Activated CD4-positive, alpha-beta memory T cell treated with anti-CD3 and anti-CD28 coated beads for 36 hours (primary cell): ENCODE data around the gene PRR5L. TPM values are rescaled to one million over a fixed set of nuclear protein-coding genes. Genes with fewer than 3 reads are reported as not detected.

Experiments used
- CTCF ChIA-PET: fragments of 350-600 bp; sonication (Branson Sonifier 250); formaldehyde crosslinking; loops from one replicate; lab custom pipeline; 2021; ENCODE audit warnings: antibody characterized with exemption, inconsistent platforms; lab: Charles Lee
- POLR2A ChIA-PET: fragments of 350-600 bp; sonication (Branson Sonifier 250); formaldehyde crosslinking; loops from one replicate; lab custom pipeline; 2021; ENCODE audit warnings: antibody characterized with exemption; lab: Charles Lee
- DNase-seq: peaks from one replicate; pipeline ENCODE4 v3.0.0-alpha.2; 2020
- H3K27ac Mint-ChIP-seq: one replicate; pipeline ENCODE4 v1.8.0; 2021; ENCODE audit warnings: mixed read lengths
- H3K27me3 Mint-ChIP-seq: one replicate; pipeline ENCODE4 v1.8.0; 2021; ENCODE audit warnings: mixed read lengths
- H3K36me3 Mint-ChIP-seq: one replicate; pipeline ENCODE4 v1.8.0; 2021; ENCODE audit warnings: mixed read lengths
- H3K4me1 Mint-ChIP-seq: one replicate; pipeline ENCODE4 v1.8.0; 2021; ENCODE audit warnings: low read depth, mixed read lengths
- H3K4me3 Mint-ChIP-seq: one replicate; pipeline ENCODE4 v1.8.0; 2021; ENCODE audit warnings: mild to moderate bottlenecking, mixed read lengths
- H3K9me3 Mint-ChIP-seq: one replicate; pipeline ENCODE4 v1.8.0; 2021; ENCODE audit warnings: mixed read lengths
- intact Hi-C: fragments of 100-400 bp; cut with micrococcal nuclease; formaldehyde crosslinking; loops from one replicate; pipeline ENCODE4 v1.15.1; 2023
- total RNA-seq, 2 experiments: library from RNA; stranded (reverse); gene quantifications; one replicate each; pipeline ENCODE4 v1.2.3, GENCODE V29; 2021

Gene PRR5L
- total RNA-seq, 2 experiments from 2014 or later, result 42.7 to 43.6 TPM

DNA sequence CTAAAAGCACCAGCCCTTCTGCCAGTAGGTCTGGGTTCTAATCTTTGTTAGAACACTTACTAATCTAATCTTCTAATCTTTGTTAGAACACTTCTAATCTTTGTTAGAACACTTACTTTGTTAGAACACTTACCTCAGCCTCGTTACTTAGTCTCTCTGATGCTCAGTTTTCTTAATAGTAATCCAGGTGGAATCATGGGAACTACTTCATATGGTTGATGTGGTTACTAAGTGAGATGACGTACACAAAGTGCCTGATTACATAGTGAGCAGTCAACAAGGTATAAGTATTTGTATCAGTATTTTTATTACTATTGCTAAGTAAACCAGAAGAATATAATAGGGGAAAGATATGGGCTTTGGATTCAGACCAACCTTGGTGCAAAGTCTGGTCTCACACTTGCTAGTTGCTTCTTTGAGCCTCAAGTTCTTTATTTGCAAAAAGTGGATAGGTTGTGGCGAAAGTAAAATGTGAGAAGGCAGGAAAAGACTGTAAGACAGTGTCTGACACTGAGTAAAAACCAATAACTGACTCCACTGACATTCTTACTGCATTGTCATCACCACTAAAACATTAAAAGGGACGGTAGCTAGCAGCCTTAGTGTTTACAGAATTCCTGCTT is 130.2 kb downstream of the PRR5L start:
- DNase-seq, result no peak
- H3K9me3 Mint-ChIP-seq, result no peaks in the 10 kb centered on the region
- intact Hi-C loops, result no loop called here
- peak overlapping the region; percentile 40 for H3K27ac Mint-ChIP-seq
- POLR2A ChIA-PET, result no interaction called here
- H3K4me3 Mint-ChIP-seq, result no peak overlapping the region
- H3K36me3 Mint-ChIP-seq, result peaks cover 28% of the 10 kb centered on the region
- CTCF ChIA-PET, result interaction anchor here (0.9 kb wide), 1 partner anchor 68 kb away, joined by 3 read pairs; no protein-coding TSS in a partner anchor
- peaks cover 52% of the 10 kb centered on the region for H3K4me1 Mint-ChIP-seq
- no peaks in the 10 kb centered on the region for H3K27me3 Mint-ChIP-seq

DNA sequence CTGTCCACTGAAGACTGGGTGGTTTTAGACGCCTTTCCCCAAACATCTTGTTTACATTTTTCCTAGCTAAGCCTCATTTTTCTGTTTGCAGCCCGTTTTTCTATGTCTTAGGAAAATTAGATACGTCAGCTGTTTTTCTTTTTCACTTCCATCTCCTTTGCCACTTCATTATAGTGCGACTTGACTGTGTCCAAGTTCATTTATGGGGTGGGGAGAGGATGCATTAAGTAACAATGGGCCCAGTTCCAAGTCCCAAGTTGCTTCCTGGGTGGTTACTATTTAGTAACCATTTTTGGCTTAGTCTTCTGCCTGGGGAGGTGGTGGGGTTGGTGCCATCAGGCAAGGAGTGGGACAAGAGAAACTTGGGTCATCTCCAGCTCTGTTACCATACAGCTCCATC is 131.0 kb downstream of the PRR5L start:
- H3K4me3 Mint-ChIP-seq, result no peak overlapping the region
- CTCF ChIA-PET, result interaction anchor here (0.9 kb wide), 1 partner anchor 68 kb away, joined by 3 read pairs; no protein-coding TSS in a partner anchor

DNA sequence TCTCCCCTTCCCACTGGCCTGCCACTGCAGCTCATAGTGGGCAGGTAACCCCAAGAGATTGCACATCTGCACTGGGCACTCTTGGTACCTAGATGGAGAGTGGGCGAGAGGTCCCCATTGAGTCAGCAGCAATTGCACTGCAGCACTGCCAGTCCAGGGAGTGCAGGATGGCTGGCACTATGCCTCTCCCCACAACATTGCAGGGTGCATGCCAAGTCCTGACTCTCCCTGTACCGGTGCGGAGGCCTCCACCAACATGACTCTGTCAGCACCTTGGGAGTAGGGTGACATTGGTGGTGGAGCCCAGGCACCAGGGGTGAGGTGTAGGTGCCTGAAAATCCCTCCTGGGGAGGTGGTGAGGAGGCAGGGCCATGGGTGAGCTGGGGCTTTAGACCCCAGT is 131.8 kb downstream of the PRR5L start:
- no peak for DNase-seq
- Mint-ChIP-seq H3K9me3 (no peaks in the 10 kb centered on the region), H3K36me3 (peaks cover 34% of the 10 kb centered on the region), H3K27me3 (no peaks in the 10 kb centered on the region), H3K4me3 (no peak overlapping the region), H3K27ac (no peak overlapping the region), H3K4me1 (peaks cover 48% of the 10 kb centered on the region)
- CTCF ChIA-PET, result no interaction called here
- intact Hi-C loops, result no loop called here
- POLR2A ChIA-PET, result no interaction called here

More for the DNA sequence above, 131.0 kb downstream of the PRR5L start:
- Mint-ChIP-seq H3K4me1 (peaks cover 52% of the 10 kb centered on the region), H3K36me3 (peaks cover 31% of the 10 kb centered on the region), H3K27me3 (no peaks in the 10 kb centered on the region), H3K9me3 (no peaks in the 10 kb centered on the region), H3K27ac (no peak overlapping the region)
- POLR2A ChIA-PET, result no interaction called here
- DNase-seq, result no peak
- intact Hi-C loops, result no loop called here

DNA sequence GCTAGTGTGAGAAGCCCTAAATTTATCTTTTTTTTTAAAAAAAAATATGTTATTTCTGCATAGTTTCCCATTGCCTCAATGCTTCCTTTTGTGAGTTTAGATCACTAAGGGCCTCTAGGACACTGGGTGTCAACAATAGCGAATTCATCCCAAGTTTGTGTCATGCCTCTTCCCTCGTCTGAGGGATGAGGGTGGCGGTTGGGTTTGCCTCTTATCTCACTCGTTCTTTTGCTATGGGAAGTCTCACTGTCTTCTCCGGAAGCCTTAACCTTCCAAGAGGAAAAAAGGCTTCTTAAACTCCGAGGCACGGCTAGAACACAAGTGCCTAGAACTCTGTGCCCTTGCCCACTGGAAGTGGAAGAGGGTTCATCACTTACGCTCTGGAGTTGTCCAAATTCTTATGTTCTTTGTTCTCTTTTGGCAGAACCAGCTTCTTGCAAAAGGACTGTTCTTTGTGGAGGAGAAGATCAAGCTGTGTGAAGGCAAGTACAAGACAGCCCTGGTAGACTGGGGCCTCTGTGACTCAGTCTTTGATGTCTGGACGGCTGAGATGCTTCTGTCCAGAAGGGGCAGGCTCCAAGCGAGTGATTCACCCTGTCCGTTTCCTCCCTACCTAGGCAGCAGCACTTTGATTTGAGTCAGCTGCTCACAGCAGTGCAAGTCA is 135.5 kb downstream of the PRR5L start:
- Mint-ChIP-seq H3K4me3 (peak overlapping the region; percentile 31), H3K27ac (peak overlapping the region; percentile 80), H3K36me3 (peaks cover 28% of the 10 kb centered on the region), H3K27me3 (no peaks in the 10 kb centered on the region), H3K4me1 (peaks cover 31% of the 10 kb centered on the region), H3K9me3 (no peaks in the 10 kb centered on the region)
- intact Hi-C loops, result loop anchor here (1.0 to 2.0 kb wide), 3 partner anchors 10 to 37 kb away; no protein-coding TSS in a partner anchor
- CTCF ChIA-PET, result interaction anchor here (0.7 to 1.9 kb wide), 4 partner anchors 11 to 139 kb away, joined by 3 to 6 read pairs (median 4); no protein-coding TSS in a partner anchor
- POLR2A ChIA-PET, result interaction anchor here (0.8 to 1.0 kb wide), 2 partner anchors 10 to 11 kb away, joined by 3 to 4 read pairs; no protein-coding TSS in a partner anchor
- peak; percentile 81 for DNase-seq

DNA sequence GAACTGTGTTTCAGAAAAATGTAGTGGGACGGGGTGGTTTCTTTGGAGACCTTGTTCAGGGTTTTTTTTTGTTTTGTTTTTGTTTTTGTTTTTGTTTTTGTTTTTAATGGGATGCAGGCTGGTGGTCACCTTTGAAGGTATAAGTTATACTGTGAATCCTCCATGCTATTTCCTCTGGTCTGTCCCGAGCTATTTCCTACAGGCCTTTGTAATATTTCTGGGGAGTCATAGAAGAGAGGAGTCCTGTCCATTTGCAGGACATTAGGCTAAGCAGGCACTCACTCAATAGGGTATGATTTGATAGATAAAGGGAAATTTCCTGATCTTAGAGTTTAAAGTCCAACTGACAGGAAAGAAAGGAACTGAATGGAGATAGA is 136.0 kb downstream of the PRR5L start:
- intact Hi-C loops, result loop anchor here (1.0 kb wide), 2 partner anchors 10 to 11 kb away; no protein-coding TSS in a partner anchor
- peaks cover 28% of the 10 kb centered on the region for H3K4me1 Mint-ChIP-seq
- H3K27me3 Mint-ChIP-seq, result no peaks in the 10 kb centered on the region
- peaks cover 28% of the 10 kb centered on the region for H3K36me3 Mint-ChIP-seq
- peak overlapping the region; percentile 80 for H3K27ac Mint-ChIP-seq
- POLR2A ChIA-PET, result interaction anchor here (0.8 to 1.0 kb wide), 2 partner anchors 10 to 11 kb away, joined by 3 to 4 read pairs; no protein-coding TSS in a partner anchor
- H3K9me3 Mint-ChIP-seq, result no peaks in the 10 kb centered on the region
- CTCF ChIA-PET, result interaction anchor here (0.7 to 1.9 kb wide), 3 partner anchors 11 to 140 kb away, joined by 3 to 6 read pairs (median 3); no protein-coding TSS in a partner anchor
- H3K4me3 Mint-ChIP-seq, result no peak overlapping the region
- no peak for DNase-seq

DNA sequence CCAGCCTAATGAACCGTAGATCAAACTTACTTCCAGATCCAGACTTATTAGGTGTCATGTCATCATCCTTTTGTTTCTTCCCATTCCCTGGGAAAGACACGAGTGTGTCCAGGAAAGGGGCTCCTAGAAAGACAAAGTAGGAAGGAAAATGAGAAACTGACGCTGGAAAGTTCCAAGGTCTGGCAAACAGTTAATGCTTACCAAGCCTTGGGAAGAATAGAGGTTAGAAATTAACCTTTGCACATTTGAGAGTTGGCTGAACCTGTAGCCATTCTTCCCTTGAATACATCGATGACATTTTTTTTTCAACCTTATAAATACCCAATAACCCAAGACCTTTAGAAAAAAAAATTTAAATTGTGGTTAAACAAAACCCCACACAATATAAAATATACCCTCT is 136.7 kb downstream of the PRR5L start:
- H3K36me3 Mint-ChIP-seq, result peaks cover 25% of the 10 kb centered on the region
- peaks cover 28% of the 10 kb centered on the region for H3K4me1 Mint-ChIP-seq
- H3K4me3 Mint-ChIP-seq, result no peak overlapping the region
- H3K9me3 Mint-ChIP-seq, result no peaks in the 10 kb centered on the region
- POLR2A ChIA-PET, result no interaction called here
- CTCF ChIA-PET, result interaction anchor here (1.2 kb wide), 1 partner anchor 56 kb away, joined by 3 read pairs; no protein-coding TSS in a partner anchor
- intact Hi-C loops, result loop anchor here (1.0 kb wide), 2 partner anchors 10 to 11 kb away; no protein-coding TSS in a partner anchor
- no peaks in the 10 kb centered on the region for H3K27me3 Mint-ChIP-seq
- DNase-seq, result no peak
- H3K27ac Mint-ChIP-seq, result no peak overlapping the region

DNA sequence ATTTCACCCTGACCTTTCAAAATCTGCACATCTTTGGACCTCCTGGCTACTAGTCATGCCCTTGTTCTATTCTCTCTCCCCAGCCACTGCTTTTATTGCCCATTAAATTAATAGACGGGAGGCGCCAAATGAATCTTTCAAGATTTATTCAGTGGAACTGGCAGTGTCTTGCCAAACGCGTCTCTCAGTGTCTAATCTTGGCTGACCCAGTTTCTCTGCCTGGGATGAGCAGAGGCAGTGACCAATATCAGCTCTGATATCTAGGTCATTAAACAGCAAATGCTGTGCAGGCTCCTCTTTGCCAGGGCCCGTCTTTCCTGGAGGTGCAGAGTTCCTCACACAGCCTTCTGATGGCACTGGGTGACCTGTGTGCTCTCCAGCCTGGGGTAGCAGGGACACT is 140.0 kb downstream of the PRR5L start:
- Mint-ChIP-seq H3K4me3 (no peak overlapping the region), H3K36me3 (peaks cover 37% of the 10 kb centered on the region), H3K27ac (no peak overlapping the region), H3K27me3 (no peaks in the 10 kb centered on the region), H3K4me1 (peaks cover 34% of the 10 kb centered on the region), H3K9me3 (peaks cover 2% of the 10 kb centered on the region)
- no peak for DNase-seq
- ChIA-PET POLR2A (no interaction called here), CTCF (interaction anchor here (1.1 kb wide), 1 partner anchor 58 kb away, joined by 3 read pairs; no protein-coding TSS in a partner anchor)
- intact Hi-C loops, result no loop called here

DNA sequence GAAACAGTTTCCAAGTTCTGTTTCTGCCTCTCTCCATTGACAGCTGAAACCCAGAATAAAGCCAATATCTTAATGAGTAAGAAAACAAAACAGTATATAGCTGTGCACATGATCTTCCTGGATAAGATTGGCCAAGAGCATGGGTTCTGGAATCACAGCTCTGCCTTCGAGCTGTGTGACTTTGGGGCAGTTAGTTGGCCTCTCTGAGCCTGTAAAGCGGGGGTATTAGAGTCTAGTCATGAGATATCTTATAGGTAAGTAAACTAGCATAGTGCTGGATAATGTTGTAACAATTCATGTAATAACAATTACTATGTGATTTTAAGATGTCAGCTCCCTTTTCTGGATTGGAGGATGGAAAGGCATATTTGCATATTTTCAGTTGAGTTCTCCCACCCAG is 140.5 kb downstream of the PRR5L start:
- intact Hi-C loops, result no loop called here
- ChIA-PET POLR2A (no interaction called here), CTCF (interaction anchor here (1.1 kb wide), 1 partner anchor 59 kb away, joined by 3 read pairs; no protein-coding TSS in a partner anchor)
- Mint-ChIP-seq H3K9me3 (peaks cover 2% of the 10 kb centered on the region), H3K4me3 (no peak overlapping the region), H3K27me3 (no peaks in the 10 kb centered on the region), H3K27ac (no peak overlapping the region), H3K4me1 (peaks cover 32% of the 10 kb centered on the region), H3K36me3 (peaks cover 37% of the 10 kb centered on the region)
- DNase-seq, result no peak

DNA sequence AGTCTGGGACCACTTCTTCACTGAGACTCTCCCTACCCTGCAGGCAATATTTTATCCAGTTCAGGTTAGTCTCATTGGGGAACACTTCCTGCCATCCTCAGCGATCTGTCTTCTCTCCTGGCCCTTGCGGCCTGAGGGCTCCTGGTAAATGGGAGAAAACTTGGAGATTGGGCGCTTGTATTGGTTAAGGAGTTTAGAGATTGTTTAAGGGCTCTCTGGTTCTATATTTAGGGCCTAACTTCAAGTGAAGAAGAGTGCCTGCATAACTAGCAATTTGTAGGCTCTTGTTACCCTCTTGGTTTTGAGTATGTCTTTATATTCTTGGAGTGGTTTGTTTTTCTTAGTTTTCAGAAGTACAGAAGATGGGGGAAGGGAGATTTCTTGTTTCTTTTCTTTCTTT is 141.3 kb downstream of the PRR5L start:
- Mint-ChIP-seq H3K4me1 (peaks cover 31% of the 10 kb centered on the region), H3K4me3 (no peak overlapping the region), H3K27me3 (no peaks in the 10 kb centered on the region), H3K9me3 (peaks cover 2% of the 10 kb centered on the region), H3K36me3 (peaks cover 30% of the 10 kb centered on the region), H3K27ac (no peak overlapping the region)
- ChIA-PET CTCF (no interaction called here), POLR2A (no interaction called here)
- intact Hi-C loops, result no loop called here
- no peak for DNase-seq

DNA sequence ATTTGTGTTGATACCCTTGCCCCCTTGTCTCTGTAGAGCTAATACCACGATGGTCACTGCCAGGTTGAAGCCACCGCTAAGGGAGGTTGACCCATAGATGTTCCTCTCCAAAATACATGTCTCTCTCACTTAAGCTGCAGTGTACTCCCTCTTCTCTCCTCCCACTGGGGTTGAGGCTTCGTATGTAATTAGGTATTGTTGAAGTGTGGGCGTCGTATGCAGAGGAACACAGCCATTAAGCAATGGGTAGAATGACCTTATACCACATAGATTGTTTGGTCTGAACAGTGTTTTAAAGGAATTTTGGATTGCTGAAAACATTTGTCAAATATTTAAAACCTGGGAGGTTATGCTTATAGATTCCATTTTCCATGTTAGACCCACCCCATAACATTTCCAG is 142.0 kb downstream of the PRR5L start:
- Mint-ChIP-seq H3K27me3 (no peaks in the 10 kb centered on the region), H3K36me3 (peaks cover 33% of the 10 kb centered on the region), H3K4me1 (peaks cover 31% of the 10 kb centered on the region), H3K4me3 (no peak overlapping the region), H3K9me3 (peaks cover 2% of the 10 kb centered on the region), H3K27ac (no peak overlapping the region)
- ChIA-PET CTCF (no interaction called here), POLR2A (no interaction called here)
- intact Hi-C loops, result no loop called here
- DNase-seq, result no peak

DNA sequence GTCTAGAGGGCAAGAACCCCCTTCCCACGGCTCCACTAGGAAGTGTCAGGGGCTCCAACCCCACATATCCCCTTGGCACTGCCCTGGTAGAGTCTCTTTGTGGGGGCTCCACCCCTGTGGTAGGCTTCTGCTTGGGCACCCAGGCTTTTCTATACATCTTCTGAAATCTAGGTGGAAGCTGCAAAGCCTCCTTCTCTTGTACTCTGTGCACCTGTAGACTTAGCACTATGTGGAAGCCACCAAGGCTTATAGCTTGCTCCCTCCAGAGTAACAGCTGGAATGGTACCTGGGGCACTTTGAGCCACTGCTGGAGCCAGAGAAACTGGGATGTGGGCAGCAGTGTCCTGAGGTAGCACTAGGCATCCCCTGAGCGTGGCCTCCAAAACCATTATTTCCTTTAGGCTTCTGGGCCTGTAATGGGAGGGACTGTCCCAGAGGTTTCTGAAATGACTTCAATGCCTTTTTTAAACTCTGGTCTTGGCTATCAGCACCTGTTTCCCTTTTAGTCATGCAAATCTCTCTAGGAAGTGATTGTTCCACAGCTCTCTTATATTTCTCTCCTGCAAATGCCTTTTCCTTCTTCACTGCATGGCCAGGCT is 145.6 kb downstream of the PRR5L start:
- H3K4me1 Mint-ChIP-seq, result peaks cover 19% of the 10 kb centered on the region
- ChIA-PET CTCF (interaction anchor here (1.0 to 1.7 kb wide), 2 partner anchors 63 to 66 kb away, joined by 5 to 6 read pairs; no protein-coding TSS in a partner anchor), POLR2A (interaction anchor here (1.0 to 1.6 kb wide), 4 partner anchors 10 to 78 kb away, joined by 3 to 5 read pairs (median 4); no protein-coding TSS in a partner anchor)
- intact Hi-C loops, result loop anchor here (1.0 to 2.0 kb wide), 6 partner anchors 9 to 87 kb away; no protein-coding TSS in a partner anchor
- H3K9me3 Mint-ChIP-seq, result peaks cover 2% of the 10 kb centered on the region
- no peak overlapping the region for H3K4me3 Mint-ChIP-seq
- DNase-seq, result peak; percentile 55
- H3K36me3 Mint-ChIP-seq, result peaks cover 39% of the 10 kb centered on the region
- no peaks in the 10 kb centered on the region for H3K27me3 Mint-ChIP-seq
- peak overlapping the region; percentile 34 for H3K27ac Mint-ChIP-seq

DNA sequence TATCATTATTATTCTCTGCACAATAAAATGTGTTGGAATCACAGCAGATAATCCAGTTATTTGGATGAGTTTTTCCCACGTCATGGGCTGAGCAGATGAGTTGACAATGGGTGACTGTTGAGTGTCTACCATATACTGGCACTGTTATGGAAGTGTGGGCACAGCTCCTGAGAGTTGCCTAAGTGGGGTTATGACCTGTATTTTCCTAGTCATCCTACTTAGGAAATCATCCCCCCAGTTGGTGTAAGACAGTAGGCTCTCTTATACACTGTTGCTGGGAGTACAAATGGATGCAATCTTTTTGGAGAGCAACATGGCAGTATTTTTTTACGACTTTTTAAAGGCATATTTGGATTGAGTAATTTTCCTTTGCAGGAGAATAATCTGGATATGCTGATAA is 147.6 kb downstream of the PRR5L start:
- CTCF ChIA-PET, result no interaction called here
- H3K27me3 Mint-ChIP-seq, result no peaks in the 10 kb centered on the region
- intact Hi-C loops, result no loop called here
- no peak for DNase-seq
- H3K36me3 Mint-ChIP-seq, result peaks cover 47% of the 10 kb centered on the region
- no peak overlapping the region for H3K27ac Mint-ChIP-seq
- POLR2A ChIA-PET, result no interaction called here
- peaks cover 19% of the 10 kb centered on the region for H3K4me1 Mint-ChIP-seq
- H3K9me3 Mint-ChIP-seq, result peaks cover 2% of the 10 kb centered on the region
- H3K4me3 Mint-ChIP-seq, result no peak overlapping the region
